Hematopoietic multipotent progenitor cell treated with erythropoietin and hydrocortisone succinate and interleukin-3 and kit ligand, for 15 days (in vitro differentiated cells): ENCODE measurements around the gene AVPR1B.
"Not testable (repeated sequence)": the region's sequence is repeated elsewhere in the genome, so short reads cannot be mapped to it uniquely, and the experiment has no call there.

ENCODE experiments used
- DNase-seq: peaks from one replicate; pipeline ENCODE4 v3.0.0-alpha.2; 2015; ENCODE audit warnings: low spot score

Gene AVPR1B

GRCh38 chr1:206081856-206082255 is 35.3 kb downstream of the AVPR1B start:
- DNase-seq = no peak

- DNase-seq = no peak
Measured at GRCh38 chr1:206080026-206080820, 37.0 kb downstream of the AVPR1B start.

GRCh38 chr1:206079135-206079534 is 38.1 kb downstream of the AVPR1B start:
- DNase-seq = no peak

- no peak for DNase-seq
Measured at GRCh38 chr1:206075786-206076755, 41.1 kb downstream of the AVPR1B start.

- no peak for DNase-seq
Measured at GRCh38 chr1:206074839-206075238, 42.3 kb downstream of the AVPR1B start.

- no peak for DNase-seq
Measured at GRCh38 chr1:206070627-206071304, 46.4 kb downstream of the AVPR1B start.

- DNase-seq = no peak
Measured at GRCh38 chr1:206068314-206068713, 48.9 kb downstream of the AVPR1B start.

- DNase-seq = no peak
Measured at GRCh38 chr1:206067486-206068227, 49.5 kb downstream of the AVPR1B start.

GRCh38 chr1:206066479-206067171 is 50.6 kb downstream of the AVPR1B start:
- DNase-seq = no peak

- no peak for DNase-seq
Measured at GRCh38 chr1:206065547-206066145, 51.5 kb downstream of the AVPR1B start.

GRCh38 chr1:206064501-206064900 is 52.7 kb downstream of the AVPR1B start:
- not testable (repeated sequence) for DNase-seq

- DNase-seq = not testable (repeated sequence)
Measured at GRCh38 chr1:206064001-206064400, 53.2 kb downstream of the AVPR1B start.

GRCh38 chr1:206062464-206062863 is 54.7 kb downstream of the AVPR1B start:
- no peak for DNase-seq

- DNase-seq = no peak
Measured at GRCh38 chr1:206060844-206061243, 56.3 kb downstream of the AVPR1B start.
